ENCODE results near the gene SRSF4.

Gene SRSF4

GRCh38 chr1:29200906-29201594 is 19.4 kb upstream of the SRSF4 start:
- DNase-seq (ENCODE audit: low read depth), result no peak

GRCh38 chr1:29197993-29198392 is 16.3 kb upstream of the SRSF4 start:
- no peak for DNase-seq (ENCODE audit: low read depth)

GRCh38 chr1:29197590-29197924 is 15.9 kb upstream of the SRSF4 start:
- DNase-seq (ENCODE audit: low read depth), result no peak

- no peak for DNase-seq (ENCODE audit: low read depth)
Observed at GRCh38 chr1:29196863-29197589, 15.3 kb upstream of the SRSF4 start.

- no peak for DNase-seq (ENCODE audit: low read depth)
Observed at GRCh38 chr1:29195881-29196291, 14.2 kb upstream of the SRSF4 start.

- no peak for DNase-seq (ENCODE audit: low read depth)
Observed at GRCh38 chr1:29193879-29194455, 12.3 kb upstream of the SRSF4 start.

GRCh38 chr1:29190718-29191117 is 9.0 kb upstream of the SRSF4 start:
- DNase-seq (ENCODE audit: low read depth), result no peak

GRCh38 chr1:29186707-29187106 is 5.0 kb upstream of the SRSF4 start:
- DNase-seq (ENCODE audit: low read depth), result no peak

- DNase-seq (ENCODE audit: low read depth), result no peak
Observed at GRCh38 chr1:29186252-29186651, 4.6 kb upstream of the SRSF4 start.

- no peak for DNase-seq (ENCODE audit: low read depth)
Observed at GRCh38 chr1:29183287-29183686, 1.6 kb upstream of the SRSF4 start.

- DNase-seq (ENCODE audit: low read depth), result no peak
Observed at GRCh38 chr1:29180497-29181412, 945 bp downstream of the SRSF4 start.

GRCh38 chr1:29179641-29180184 is 2.0 kb downstream of the SRSF4 start:
- no peak for DNase-seq (ENCODE audit: low read depth)

- DNase-seq (ENCODE audit: low read depth), result no peak
Observed at GRCh38 chr1:29177022-29177705, 4.5 kb downstream of the SRSF4 start.

GRCh38 chr1:29176576-29176975 is 5.1 kb downstream of the SRSF4 start:
- DNase-seq (ENCODE audit: low read depth), result no peak

- no peak for DNase-seq (ENCODE audit: low read depth)
Observed at GRCh38 chr1:29172415-29172939, 9.2 kb downstream of the SRSF4 start.

- DNase-seq (ENCODE audit: low read depth), result no peak
Observed at GRCh38 chr1:29171521-29171920, 10.2 kb downstream of the SRSF4 start.

GRCh38 chr1:29171089-29171488 is 10.6 kb downstream of the SRSF4 start:
- DNase-seq (ENCODE audit: low read depth), result no peak

- no peak for DNase-seq (ENCODE audit: low read depth)
Observed at GRCh38 chr1:29169976-29170375, 11.7 kb downstream of the SRSF4 start.

GRCh38 chr1:29167904-29168303 is 13.8 kb downstream of the SRSF4 start:
- DNase-seq (ENCODE audit: low read depth), result no peak

GRCh38 chr1:29166291-29166878 is 15.3 kb downstream of the SRSF4 start:
- no peak for DNase-seq (ENCODE audit: low read depth)

GRCh38 chr1:29164588-29164987 is 17.1 kb downstream of the SRSF4 start:
- no peak for DNase-seq (ENCODE audit: low read depth)

All from activated T-cell treated with anti-CD3 and anti-CD28 coated beads for 24 hours (primary cell).